GM18517 (cell line): Measurements from ENCODE around the gene FYCO1.

Experiments used
- ATAC-seq: cut with Tn5 transposase; IDR thresholded peaks from one replicate; pipeline ENCODE4 v1.9.1; 2021; ENCODE audit warnings: mild to moderate bottlenecking, moderate library complexity; ENCODE audit not compliant: unreplicated experiment

Gene FYCO1

DNA sequence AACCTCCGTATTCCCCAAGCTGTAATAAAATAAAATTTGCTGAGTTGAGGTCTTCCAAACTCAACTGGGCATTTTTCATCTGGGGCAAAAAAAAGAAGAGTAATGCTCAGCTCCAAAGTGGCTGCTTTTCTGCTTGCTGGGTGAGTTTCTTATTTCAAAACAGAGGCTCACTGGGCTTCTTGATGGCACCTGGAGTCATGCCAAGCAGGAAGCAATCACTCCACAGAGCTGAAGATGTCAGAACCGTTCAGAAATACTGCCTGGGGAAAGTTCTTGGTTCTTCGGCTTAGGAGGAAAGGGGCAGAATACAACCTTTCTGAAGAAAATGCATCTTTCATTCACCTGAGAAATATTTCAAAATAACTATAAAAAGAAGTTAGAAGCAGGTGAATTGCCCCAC, 105.2 kb downstream of the FYCO1 start:
- no peak for ATAC-seq

DNA sequence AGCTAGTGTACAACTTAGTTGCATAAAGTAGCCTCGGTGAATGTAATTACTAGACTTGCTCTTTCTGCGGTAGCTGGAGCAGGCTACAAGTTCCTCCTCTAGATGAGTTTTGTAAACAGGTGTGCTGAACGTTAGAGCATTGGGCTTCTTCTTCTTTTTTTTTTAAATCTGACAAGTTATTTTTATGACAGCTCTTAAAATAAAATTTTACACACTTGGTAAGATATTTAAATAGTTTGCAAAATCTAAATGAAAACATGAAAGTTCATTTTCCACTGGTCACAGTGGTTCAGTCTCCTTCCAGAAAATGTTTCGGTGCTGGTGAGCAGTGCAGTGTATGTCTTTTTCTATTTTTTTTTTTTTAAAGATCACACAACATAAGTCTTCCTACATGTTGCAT, 106.3 kb downstream of the FYCO1 start:
- ATAC-seq, result no peak

DNA sequence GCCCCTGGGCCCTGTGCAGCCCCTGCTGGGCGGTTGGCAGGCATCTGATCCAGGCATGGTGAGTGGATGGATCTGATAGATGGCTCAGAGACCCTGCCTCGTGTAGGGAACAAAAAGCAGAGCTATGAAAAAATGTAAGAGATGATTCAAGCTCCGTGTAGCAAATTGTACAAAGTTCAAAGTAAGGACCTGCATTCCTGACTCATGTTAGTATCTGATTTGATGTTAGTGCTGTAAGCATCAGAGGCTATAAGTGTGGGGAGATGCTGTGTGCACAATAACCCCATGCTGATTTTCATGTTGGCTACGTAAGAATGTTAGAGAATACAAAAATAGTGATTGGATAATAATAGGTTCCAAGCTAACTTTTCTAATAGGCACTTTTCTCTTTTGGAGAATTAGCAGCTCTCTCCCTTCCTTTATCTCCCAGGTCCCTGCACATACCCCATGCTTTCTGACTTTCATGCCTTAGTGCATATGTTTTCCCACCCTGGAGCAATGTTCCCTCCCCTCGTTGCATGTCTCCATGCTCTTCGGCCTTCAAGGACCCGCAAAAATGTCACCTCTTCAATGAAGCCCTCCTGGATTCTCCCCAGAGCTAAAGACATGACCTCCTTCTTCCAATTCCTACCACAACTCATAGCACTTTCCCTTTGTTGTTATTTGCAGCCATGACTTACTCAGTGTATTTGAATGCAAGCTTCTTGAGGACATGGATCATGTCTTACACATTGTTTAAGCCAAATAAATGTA, 107.7 kb downstream of the FYCO1 start:
- ATAC-seq, result no peak

DNA sequence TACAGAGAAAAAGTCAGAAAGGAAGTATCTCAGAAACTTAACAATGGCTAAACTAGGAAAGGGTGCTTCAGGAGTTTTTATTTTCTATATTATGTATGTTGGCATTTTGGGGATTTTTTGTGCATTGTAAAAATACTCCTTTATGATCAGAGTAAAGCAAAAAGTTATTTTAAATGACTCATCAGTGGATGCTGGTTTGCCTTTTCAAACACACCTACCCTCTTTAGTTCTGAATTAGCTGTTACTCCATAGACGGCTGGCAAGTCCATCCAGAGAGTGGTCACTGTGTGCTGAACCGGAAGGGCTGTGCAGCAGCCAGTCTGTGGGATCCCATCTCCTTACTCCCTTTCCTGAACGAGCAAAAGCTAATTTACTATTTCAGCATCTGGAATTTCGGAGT, 108.3 kb downstream of the FYCO1 start:
- no peak for ATAC-seq

DNA sequence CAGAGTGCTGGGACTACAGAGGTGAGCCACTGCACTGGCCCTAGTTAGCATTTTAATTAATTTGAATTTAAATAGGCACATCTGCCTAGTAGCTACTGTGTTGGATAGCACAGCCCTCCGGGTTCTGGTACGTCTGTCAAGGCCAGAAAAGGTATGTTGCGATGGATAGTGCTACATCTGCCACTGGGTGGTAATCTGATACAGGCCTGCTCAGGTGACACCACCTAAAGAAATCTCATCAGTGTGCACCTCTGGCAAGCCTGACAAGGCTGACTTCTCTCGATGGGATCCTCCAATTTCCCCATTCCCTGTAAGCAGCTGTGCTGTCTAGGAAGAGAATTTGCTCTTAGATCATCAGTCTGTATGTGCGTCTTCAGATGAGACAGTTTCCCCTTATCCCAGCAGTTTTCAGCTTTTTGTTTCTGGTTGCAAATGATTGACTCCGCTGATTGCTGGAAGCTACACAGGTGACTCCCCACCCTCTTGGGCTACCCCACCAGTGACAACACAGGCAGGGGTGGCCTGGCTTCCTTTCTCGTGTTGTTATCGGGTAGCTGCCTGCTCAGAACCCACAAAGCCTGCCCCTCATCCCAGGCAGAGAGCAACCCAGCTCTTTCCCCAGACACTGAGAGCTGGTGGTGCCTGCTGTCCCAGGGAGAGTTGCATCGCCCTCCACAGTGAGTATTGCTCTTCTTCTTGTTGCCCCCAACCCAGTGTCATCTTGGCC, 109.5 kb downstream of the FYCO1 start, which contains the start of gene CCR9:
TSS of gene CCR9 (plus strand) at position 565 of the 727 bp plus-strand sequence. CDS start 8,391 bp downstream, outside the sequence.
- no peak for ATAC-seq

DNA sequence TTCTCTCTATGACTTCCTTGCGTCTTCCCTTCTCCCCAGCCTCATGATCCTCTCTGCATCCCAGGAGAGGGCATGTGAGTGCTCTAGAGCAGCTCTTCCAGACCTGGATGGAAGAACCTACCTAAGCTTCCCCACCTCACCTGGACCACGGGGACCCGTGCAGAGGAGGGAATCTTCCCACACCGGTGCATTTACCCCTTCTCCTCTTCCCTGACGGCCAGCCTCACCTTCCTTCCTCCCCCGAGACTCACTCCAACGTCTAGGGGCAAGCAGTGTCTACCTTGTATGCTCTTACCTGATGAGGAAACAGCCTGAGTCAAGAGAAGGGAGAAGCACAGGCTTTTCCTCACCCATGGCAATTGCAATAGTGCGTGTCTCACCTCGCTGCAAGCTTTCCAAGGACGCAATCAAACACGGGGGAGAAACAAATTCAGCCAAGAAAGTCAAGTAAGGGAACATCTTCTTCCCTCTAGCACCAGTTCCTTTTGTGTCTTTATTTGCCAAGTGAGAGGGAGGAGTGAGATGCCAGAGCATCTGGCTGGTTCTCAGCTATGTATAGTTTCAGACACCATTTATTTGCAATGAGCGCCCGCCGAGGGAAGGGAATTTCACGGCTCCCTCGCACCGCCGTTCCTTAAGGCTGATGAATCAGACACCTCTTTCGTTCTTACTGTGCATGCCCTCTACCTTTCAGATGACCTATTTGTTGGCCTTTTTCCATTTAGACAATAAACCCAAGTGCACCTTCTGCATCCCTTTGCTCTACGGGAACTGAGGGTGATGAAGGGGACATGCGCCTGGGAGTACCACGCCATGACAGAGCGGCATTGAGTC, 111.0 kb downstream of the FYCO1 start:
- no peak for ATAC-seq

DNA sequence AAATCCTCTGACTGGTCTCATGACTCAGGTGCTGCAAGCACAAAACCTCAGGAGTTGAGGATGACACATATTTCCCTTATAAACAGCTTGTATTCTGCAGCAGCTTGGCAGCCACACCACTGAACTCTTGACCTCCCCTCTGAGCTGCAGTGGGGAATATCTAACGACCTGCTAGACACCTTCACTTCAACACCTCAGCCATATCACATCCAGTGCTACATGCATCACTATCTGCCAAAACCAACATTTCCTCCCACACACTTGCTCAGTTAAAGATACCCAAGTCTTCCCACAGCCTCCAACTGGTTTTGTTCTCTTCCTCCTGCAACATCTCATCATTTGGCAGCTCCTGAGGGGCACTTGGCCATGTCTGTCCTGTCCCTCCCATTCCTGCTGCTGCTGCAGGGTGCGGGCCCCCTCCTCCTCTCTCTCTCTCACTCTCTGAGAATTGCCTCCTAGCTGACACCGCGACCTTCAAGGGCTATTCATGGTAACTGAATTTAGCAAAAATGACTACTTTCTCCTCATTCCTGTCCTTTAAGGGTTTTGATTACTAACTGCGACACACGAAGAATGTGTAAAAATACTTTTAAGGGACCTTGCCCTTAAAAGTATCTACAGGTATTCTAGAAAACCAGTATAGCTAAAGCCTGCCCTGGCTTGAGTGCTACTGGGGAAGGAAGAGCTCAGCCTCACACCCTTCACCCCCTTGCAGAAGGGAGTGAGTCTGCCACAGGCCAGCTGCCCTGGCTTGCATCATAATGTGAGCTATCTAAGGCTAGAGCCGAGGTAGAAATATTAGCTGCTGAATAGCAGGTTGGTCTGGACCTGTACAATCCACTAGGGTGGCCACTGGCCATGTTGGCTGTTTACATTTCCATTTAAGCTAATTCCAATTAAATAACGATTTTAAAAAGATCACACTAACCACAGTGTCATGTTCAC, 114.3 kb downstream of the FYCO1 start:
- ATAC-seq, result no peak

DNA sequence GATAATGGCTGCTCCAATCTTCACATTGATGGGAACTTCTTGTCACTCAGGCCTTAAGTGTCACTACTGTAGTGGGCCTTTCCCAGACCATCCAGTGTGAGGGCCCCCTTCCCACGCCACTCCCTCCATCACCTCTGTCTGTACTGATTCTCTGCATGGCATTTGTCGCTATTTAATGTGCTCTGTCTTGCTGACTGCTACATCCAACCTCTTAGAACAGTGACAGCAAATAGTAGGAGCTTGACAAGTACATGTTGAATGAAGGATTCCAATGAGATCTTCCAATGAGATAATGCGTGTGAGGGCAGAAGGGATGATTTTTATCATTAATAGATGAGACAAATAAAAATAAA, 114.9 kb downstream of the FYCO1 start:
- no peak for ATAC-seq

DNA sequence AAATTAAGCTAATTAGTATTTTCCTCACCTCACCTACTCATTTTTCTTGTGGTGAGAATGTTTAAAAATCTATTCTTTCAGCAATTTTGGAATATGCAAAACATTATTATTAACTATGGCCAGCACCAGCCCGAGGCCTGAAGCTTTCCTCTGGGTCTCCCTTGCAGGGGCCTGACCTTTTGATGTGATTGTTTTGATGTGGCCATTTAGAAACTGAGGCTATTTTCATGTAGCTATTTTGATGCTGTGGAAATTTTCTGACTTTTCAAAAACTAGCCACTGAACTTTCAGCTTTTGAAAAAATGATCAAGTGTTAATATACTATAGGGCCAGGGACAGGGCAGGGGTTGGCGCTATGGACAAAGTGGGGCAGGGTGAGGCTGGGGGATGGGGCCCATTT, 117.5 kb downstream of the FYCO1 start:
- no peak for ATAC-seq

DNA sequence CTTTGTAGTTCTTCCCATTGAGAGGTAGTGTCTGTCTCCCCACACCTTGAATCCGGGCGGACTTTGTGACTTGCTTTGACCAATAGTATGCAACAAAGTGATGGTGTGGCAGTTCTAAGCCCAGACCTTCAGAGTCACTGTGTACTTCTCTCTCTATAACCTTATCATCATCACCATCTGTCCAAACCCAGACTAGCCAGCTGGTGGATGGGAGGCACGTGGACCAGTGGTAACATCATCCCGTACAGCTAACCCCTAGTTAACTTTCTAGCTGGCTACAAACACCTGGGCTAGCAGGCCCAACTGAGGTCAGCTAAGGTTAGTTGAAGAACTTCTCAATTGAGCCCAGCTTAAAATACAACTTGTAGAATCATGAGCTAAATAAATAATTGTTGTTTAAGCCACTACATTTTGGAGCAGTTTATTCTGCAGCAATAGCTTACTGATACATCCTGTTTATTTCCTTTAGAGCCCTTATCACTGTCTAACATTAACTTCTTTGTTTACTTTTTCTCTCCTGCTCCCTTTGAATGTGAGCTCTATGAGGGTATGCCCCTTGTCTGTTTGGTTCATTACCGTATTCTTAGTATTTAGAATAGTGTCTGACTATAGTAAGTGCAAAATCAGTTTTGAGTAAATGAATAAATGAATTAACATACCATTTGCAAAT, 120.8 kb downstream of the FYCO1 start:
- ATAC-seq, result no peak

DNA sequence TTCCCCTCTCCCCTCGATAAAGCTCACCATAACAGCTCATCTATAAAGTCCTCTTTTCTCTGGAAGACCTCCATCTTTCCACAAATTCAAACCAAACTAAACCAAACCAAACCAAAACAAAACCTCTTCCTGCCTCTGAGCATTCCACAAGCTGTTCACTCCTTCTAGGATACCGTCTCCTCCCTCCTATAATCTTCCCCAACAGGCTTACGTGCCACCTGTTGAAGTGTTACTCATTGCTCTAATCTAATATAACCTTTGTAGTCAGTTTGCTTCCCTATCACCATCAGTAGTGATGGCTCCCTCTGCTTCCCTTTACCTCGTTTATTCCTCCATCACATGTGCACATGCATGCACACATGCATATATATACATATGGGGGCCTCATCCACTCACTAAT, 122.0 kb downstream of the FYCO1 start:
- ATAC-seq, result no peak

DNA sequence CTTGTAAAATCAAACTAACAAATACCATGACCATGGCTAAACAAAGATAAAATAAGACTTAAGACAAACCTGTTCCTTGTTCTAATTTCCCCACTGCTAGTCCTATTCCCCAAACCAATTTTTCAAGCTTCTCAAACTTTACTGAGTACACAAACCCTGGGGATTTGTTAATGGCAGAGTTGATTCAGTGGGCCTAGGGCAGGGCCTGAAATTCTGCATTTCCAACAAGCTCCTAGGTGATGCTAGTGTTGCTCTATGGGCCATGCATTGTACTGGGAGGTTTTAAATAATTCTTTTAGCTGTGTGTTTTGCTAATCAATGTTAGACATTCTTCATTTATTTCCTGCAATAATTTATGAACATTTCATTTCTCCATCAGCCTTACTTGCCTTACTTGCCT, 122.6 kb downstream of the FYCO1 start:
- ATAC-seq, result no peak

DNA sequence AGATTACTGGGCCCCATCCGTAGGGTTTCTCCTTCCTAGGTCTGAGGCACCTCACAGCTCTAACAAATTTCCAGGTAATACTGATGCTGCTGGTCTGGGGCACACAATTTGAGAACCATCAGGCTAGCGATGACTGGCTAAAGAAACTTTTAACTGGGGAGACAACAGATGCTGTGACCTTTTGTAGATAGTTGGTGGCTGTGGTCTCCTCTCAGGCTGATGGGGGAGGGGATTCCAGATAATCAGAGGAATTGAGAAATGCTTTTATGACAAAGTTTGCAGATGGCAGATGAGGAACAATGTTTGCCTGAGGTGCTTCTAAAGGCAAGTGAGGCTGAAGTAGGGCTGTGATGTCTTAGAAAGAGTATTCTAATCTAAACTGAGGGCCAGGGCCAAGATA, 123.1 kb downstream of the FYCO1 start:
- no peak for ATAC-seq

DNA sequence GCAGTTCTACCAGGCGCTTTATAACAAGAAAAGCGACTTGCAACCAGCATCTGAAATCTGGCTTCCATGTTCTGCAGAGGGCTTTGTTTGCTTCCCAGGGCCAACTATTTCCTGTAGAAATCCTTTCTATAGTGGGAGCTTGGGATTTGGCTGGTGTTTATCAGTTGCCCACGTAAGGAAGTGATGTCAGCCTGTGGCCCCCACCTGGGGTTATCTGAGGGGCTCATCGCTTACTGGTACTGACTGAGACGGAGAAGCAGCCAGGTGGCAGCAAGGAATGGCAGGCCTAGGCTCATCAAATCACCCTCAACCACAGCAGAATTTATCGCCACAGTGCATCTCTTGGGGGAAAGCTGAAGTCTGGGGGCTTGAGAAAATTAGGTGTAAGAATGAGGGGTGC, 123.8 kb downstream of the FYCO1 start:
- no peak for ATAC-seq

DNA sequence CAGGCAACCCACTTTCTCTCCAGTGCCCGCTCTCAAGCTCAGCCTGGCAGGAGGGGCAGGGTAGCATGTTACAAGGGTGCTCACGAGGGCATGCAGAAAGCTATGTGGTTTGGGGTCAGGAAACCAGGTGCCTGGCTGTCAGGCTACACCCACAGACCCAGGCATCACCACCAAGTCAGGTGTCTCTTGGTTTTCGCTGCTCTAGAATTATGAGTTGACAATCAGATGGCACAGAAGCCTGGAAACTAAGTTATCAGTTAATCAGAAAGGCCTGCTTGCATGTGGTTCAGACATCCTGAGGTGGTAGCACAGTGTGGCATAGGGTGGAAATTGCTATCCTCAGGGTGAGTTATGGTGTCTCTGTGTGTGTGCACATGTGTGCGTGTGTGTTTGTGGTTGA, 125.5 kb downstream of the FYCO1 start:
- ATAC-seq, result no peak

DNA sequence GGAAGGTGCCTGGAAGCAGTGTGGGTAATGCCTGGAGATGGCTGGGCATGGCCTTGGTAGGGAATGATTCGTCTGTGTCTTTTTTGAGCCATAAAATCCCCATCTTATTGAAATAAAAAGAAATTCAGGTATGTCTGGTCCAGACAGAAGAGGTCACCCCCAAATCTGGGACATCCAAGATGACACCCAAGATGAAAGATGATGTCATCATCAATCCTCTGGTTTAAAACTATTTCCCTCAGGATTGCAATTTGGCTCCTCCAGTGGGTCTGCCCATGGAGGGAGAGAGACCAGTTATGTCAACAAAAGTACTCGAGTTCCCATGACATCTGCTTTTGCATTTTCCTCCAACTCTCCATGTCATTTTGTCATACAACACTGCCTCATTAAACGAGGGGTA, 126.0 kb downstream of the FYCO1 start:
- no peak for ATAC-seq

DNA sequence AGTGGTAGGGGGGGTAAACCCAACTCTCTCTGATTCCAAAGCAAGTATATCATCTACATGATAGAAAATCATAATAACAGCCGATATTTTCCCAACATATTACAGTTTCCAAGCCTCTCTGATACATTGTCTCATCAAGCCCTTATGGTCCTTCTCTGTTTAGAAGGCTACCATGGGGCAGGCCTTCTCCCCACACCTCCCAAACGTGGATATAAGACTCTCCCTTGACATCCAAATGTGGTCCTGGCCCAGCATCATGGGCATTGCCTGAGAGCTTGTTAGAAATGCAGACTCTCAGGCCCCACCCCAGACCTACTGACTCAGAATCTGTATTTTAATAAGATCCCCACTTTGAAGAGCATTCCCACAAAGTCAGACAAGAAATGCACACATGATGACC, 127.0 kb downstream of the FYCO1 start:
- no peak for ATAC-seq

DNA sequence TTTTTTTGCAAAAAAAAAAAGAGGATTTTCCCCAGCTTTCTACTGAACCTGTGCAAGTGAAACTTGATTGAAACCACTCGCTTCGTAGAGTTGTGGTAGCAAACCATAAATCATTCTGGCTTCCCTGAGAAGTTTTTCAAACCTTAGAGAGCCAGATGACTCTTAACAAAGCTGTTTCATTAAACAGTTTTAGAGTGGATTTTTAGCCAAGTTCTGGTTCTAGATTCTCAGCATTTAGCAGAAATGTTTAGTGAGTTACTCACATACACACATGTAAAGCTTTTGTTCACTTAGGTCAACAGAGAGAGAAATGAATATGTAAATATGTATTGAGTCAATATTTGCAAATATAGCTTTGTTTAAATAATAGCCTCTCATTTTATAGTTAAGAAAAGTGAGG, 127.4 kb downstream of the FYCO1 start:
- ATAC-seq, result no peak
